H9 (cell line): ENCODE measurements around the gene ZSCAN1. TPM values are rescaled to one million over a fixed set of nuclear protein-coding genes. Genes with fewer than 3 reads are reported as not detected.

Experiments used
- DNase-seq: peaks from one replicate; pipeline ENCODE4 v3.0.0-alpha.2; 2017
- H2AFZ ChIP-seq: one replicate; pipeline ENCODE4 v1.6.1; 2013; ENCODE audit warnings: mild to moderate bottlenecking, low read length, control low read depth, moderate library complexity
- H2AK5ac ChIP-seq: 2 replicates; pipeline ENCODE4 v1.6.1; 2013; ENCODE audit warnings: low read length, control low read depth, mixed read lengths; ENCODE audit not compliant: insufficient read length
- H2BK120ac ChIP-seq: one replicate; pipeline ENCODE4 v1.6.1; 2013; ENCODE audit warnings: low read depth, mild to moderate bottlenecking, low read length, control low read depth, inconsistent platforms; ENCODE audit not compliant: poor library complexity, severe bottlenecking
- H2BK12ac ChIP-seq: 2 replicates; pipeline ENCODE4 v1.6.1; 2013; ENCODE audit warnings: low read length, control low read depth, mixed read lengths, low read depth; ENCODE audit not compliant: insufficient read length
- H2BK15ac ChIP-seq: 2 replicates; pipeline ENCODE4 v1.6.1; 2013; ENCODE audit warnings: low read depth, low read length, control low read depth
- H2BK20ac ChIP-seq: one replicate; pipeline ENCODE4 v1.6.1; 2013; ENCODE audit warnings: low read depth, mild to moderate bottlenecking, low read length, control low read depth, inconsistent platforms; ENCODE audit not compliant: poor library complexity, severe bottlenecking
- H2BK5ac ChIP-seq: 2 replicates; pipeline ENCODE4 v1.6.1; 2013; ENCODE audit warnings: low read length, control low read depth, mixed read lengths; ENCODE audit not compliant: insufficient read length
- H3K14ac ChIP-seq: 2 replicates; pipeline ENCODE4 v1.6.1; 2013; ENCODE audit warnings: low read length, control low read depth; ENCODE audit not compliant: insufficient read depth
- H3K18ac ChIP-seq: 2 replicates; pipeline ENCODE4 v1.6.1; 2013; ENCODE audit warnings: low read depth, mild to moderate bottlenecking, mixed read lengths, low read length, control low read depth; ENCODE audit not compliant: insufficient read length
- H3K23ac ChIP-seq: 2 replicates; pipeline ENCODE4 v1.6.1; 2013; ENCODE audit warnings: low read length, control low read depth, mixed read lengths, low read depth; ENCODE audit not compliant: insufficient read length
- H3K23me2 ChIP-seq: 2 replicates; pipeline ENCODE4 v1.6.1; 2013; ENCODE audit warnings: low read depth, mild to moderate bottlenecking, mixed read lengths, low read length, control low read depth; ENCODE audit not compliant: insufficient read length, poor library complexity, severe bottlenecking
- H3K27ac ChIP-seq: 2 replicates; pipeline ENCODE4 v1.5.1; 2013; ENCODE audit warnings: low read length, control low read depth, mixed read lengths, low read depth; ENCODE audit not compliant: insufficient read length
- H3K27me3 ChIP-seq: 2 replicates; pipeline ENCODE4 v1.6.1; 2013; ENCODE audit warnings: low read length, control low read depth, inconsistent platforms; ENCODE audit not compliant: insufficient read depth
- H3K4ac ChIP-seq: 2 replicates; pipeline ENCODE4 v1.6.1; 2013; ENCODE audit warnings: low read depth, mild to moderate bottlenecking, control low read depth, inconsistent platforms, low read length, moderate library complexity
- H3K4me1 ChIP-seq: 2 replicates; pipeline ENCODE4 v1.6.1; 2013; ENCODE audit warnings: low read length, control low read depth, inconsistent platforms; ENCODE audit not compliant: insufficient read depth
- H3K4me2 ChIP-seq: 2 replicates; pipeline ENCODE4 v1.6.1; 2013; ENCODE audit warnings: low read length, control low read depth, mixed read lengths; ENCODE audit not compliant: insufficient read length, insufficient read depth
- H3K56ac ChIP-seq: 2 replicates; pipeline ENCODE4 v1.6.1; 2013; ENCODE audit warnings: low read depth, mild to moderate bottlenecking, mixed read lengths, low read length, control low read depth; ENCODE audit not compliant: insufficient read length
- H3K79me1 ChIP-seq: 2 replicates; pipeline ENCODE4 v1.6.1; 2013; ENCODE audit warnings: low read depth, mild to moderate bottlenecking, moderate library complexity, low read length, control low read depth, inconsistent platforms; ENCODE audit not compliant: insufficient read depth, poor library complexity, severe bottlenecking
- H3K79me2 ChIP-seq: 2 replicates; pipeline ENCODE4 v1.6.1; 2013; ENCODE audit warnings: low read length, control low read depth, inconsistent platforms; ENCODE audit not compliant: insufficient read depth
- H3K9ac ChIP-seq: 2 replicates; pipeline ENCODE4 v1.6.1; 2013; ENCODE audit warnings: low read length, control low read depth, mixed read lengths; ENCODE audit not compliant: insufficient read length; ENCODE audit errors: extremely low read depth
- H3K9me3 ChIP-seq: one replicate; pipeline ENCODE4 v1.6.1; 2013; ENCODE audit warnings: low read depth, low read length, inconsistent platforms; ENCODE audit not compliant: control insufficient read depth
- H3T11ph ChIP-seq: one replicate; pipeline ENCODE4 v1.6.1; 2013; ENCODE audit warnings: mild to moderate bottlenecking, low read length, control low read depth, inconsistent platforms
- H4K20me1 ChIP-seq: one replicate; pipeline ENCODE4 v1.6.1; 2013; ENCODE audit not compliant: control insufficient read depth, insufficient read length, insufficient read depth
- H4K5ac ChIP-seq: 2 replicates; pipeline ENCODE4 v1.6.1; 2013; ENCODE audit warnings: low read depth, mild to moderate bottlenecking, mixed read lengths, low read length, control low read depth; ENCODE audit not compliant: insufficient read length
- H4K8ac ChIP-seq: replicated peaks from 2 replicates; pipeline ENCODE4 v1.6.1; 2013; ENCODE audit warnings: low read length, control low read depth, mixed read lengths, low read depth; ENCODE audit not compliant: insufficient read length
- H4K91ac ChIP-seq: 2 replicates; pipeline ENCODE4 v1.6.1; 2013; ENCODE audit warnings: low read depth, mild to moderate bottlenecking, moderate library complexity, mixed read lengths, low read length, control low read depth; ENCODE audit not compliant: insufficient read length
- H3K27ac Mint-ChIP-seq, 3 experiments: 2 replicates in 2 of 3; 3 replicates in 1 of 3; pipeline ENCODE4 v1.8.0; 2020 to 2021; ENCODE audit warnings: mixed read lengths in 3 of 3, mild to moderate bottlenecking in 1 of 3, moderate library complexity in 1 of 3
- H3K27me3 Mint-ChIP-seq: 2 replicates; pipeline ENCODE4 v1.8.0; 2021; ENCODE audit warnings: low read depth, mild to moderate bottlenecking, moderate library complexity, mixed read lengths
- H3K36me3 Mint-ChIP-seq, 3 experiments: 2 replicates in 2 of 3; 3 replicates in 1 of 3; pipeline ENCODE4 v1.8.0; 2020 to 2021; ENCODE audit warnings: low read depth in 3 of 3, mixed read lengths in 3 of 3; ENCODE audit not compliant: insufficient read depth in 1 of 3
- H3K4me1 Mint-ChIP-seq, 2 experiments: 2 replicates each; pipeline ENCODE4 v1.8.0; 2020; ENCODE audit warnings: mixed read lengths in 2 of 2
- H3K4me3 Mint-ChIP-seq, 2 experiments: 2 replicates in 1 of 2; 3 replicates in 1 of 2; pipeline ENCODE4 v1.8.0; 2020 to 2021; ENCODE audit warnings: mild to moderate bottlenecking in 2 of 2, mixed read lengths in 2 of 2, moderate library complexity in 1 of 2
- H3K9me3 Mint-ChIP-seq, 2 experiments: 2 replicates in 1 of 2; 3 replicates in 1 of 2; pipeline ENCODE4 v1.8.0; 2020; ENCODE audit warnings: mild to moderate bottlenecking in 2 of 2, mixed read lengths in 2 of 2, moderate library complexity in 1 of 2
- WGBS: extraction: QIAGEN DNeasy Blood & Tissue Kit; methylation state at CpG from one replicate; pipeline ENCODE4 v1.1.7; 2013; ENCODE audit warnings: missing lambda C conversion rate, low lambda C conversion rate, mixed read lengths; ENCODE audit not compliant: insufficient read length; ENCODE audit errors: extremely low coverage; 5-methylcytosine and 5-hydroxymethylcytosine counted together
- total RNA-seq: library from RNA; stranded (reverse); gene quantifications from 2 replicates; pipeline ENCODE4 v1.2.1, GENCODE V29; 2021
- TF ChIP-seq, protein P1 (sequence below): fragments of 200-600 bp; sonication (generic); conservative IDR thresholded peaks from 3 replicates; pipeline ENCODE4 v1.8.0; 2021; ENCODE audit warnings: antibody characterized with exemption, mild to moderate bottlenecking

ZSCAN1 gene
- total RNA-seq, 1 experiment from 2014 or later: 1.2 TPM

DNA sequence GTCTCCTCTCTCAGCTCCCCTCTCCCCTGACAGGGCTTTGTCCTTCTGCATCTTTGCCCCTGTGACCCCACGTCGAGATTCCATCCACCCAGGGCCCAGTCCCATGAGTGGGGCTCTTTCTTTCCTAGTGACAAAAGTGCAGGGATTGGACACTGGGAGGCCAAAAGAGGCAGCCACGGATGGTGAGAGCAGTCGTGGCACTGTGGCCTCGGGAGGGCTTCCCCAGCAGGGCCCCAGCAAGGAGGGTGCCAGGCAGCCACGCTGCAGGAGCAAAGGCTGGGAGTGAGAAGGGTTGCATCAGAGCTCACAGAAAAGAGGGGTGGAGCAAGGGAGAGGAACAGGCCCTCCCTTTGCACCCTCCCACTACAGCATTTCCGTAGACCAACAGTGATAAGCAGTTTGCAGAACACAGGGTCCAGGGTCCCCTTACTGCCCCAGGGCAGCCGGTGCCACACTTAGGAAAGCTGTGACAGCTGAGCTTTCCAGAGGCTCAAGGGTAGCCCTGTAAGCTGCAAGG lies 4.9 kb downstream of the ZSCAN1 start:
- no peak overlapping the region for H3T11ph ChIP-seq
- H2AK5ac ChIP-seq: no peak overlapping the region
- no peak overlapping the region for H2BK120ac ChIP-seq
- WGBS: no CpG with 5 or more reads among the region's 8 CpGs
- no peaks in the 10 kb centered on the region for H3K9me3 ChIP-seq
- peaks cover 8 to 22% (median 10%) of the 10 kb centered on the region in 3 experiments; a peak in 6 of 7 replicates for H3K36me3 Mint-ChIP-seq
- no peaks in the 10 kb centered on the region for H3K23me2 ChIP-seq
- H3K4ac ChIP-seq: no peak overlapping the region
- H3K4me1 ChIP-seq: no peaks in the 10 kb centered on the region
- no peak overlapping the region for H3K9ac ChIP-seq
- peak; percentile 55 for DNase-seq
- H3K18ac ChIP-seq: peak overlapping the region; percentile 23
- H2BK15ac ChIP-seq: no peak overlapping the region
- H3K27me3 Mint-ChIP-seq: peaks cover 29% of the 10 kb centered on the region
- no peaks in the 10 kb centered on the region for H4K20me1 ChIP-seq
- H2BK20ac ChIP-seq: no peak overlapping the region
- H4K8ac ChIP-seq: no peak overlapping the region
- no peaks in the 10 kb centered on the region; the same call in 1 of the 2 replicates for H3K27me3 ChIP-seq
- no peak overlapping the region for H3K27ac ChIP-seq
- TF ChIP-seq, protein P1, sequence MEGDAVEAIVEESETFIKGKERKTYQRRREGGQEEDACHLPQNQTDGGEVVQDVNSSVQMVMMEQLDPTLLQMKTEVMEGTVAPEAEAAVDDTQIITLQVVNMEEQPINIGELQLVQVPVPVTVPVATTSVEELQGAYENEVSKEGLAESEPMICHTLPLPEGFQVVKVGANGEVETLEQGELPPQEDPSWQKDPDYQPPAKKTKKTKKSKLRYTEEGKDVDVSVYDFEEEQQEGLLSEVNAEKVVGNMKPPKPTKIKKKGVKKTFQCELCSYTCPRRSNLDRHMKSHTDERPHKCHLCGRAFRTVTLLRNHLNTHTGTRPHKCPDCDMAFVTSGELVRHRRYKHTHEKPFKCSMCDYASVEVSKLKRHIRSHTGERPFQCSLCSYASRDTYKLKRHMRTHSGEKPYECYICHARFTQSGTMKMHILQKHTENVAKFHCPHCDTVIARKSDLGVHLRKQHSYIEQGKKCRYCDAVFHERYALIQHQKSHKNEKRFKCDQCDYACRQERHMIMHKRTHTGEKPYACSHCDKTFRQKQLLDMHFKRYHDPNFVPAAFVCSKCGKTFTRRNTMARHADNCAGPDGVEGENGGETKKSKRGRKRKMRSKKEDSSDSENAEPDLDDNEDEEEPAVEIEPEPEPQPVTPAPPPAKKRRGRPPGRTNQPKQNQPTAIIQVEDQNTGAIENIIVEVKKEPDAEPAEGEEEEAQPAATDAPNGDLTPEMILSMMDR: no peak
- H2BK5ac ChIP-seq: no peak overlapping the region
- H4K5ac ChIP-seq: no peak overlapping the region
- H3K14ac ChIP-seq: no peak overlapping the region
- H3K23ac ChIP-seq: no peak overlapping the region
- no peaks in the 10 kb centered on the region for H3K79me2 ChIP-seq
- H3K9me3 Mint-ChIP-seq: peaks cover 56 to 72% of the 10 kb centered on the region in 2 experiments
- H3K56ac ChIP-seq: no peak overlapping the region
- peak overlapping the region in 1 of 2 experiments; percentile 59; a peak in 2 of 5 replicates for H3K4me3 Mint-ChIP-seq
- H3K79me1 ChIP-seq: no peaks in the 10 kb centered on the region
- no peak overlapping the region for H4K91ac ChIP-seq
- H3K4me1 Mint-ChIP-seq: peaks cover 8 to 19% of the 10 kb centered on the region in 2 experiments
- H3K27ac Mint-ChIP-seq: peak overlapping the region in 1 of 3 experiments; percentile 78; a peak in 1 of 7 replicates
- no peak overlapping the region for H3K4me2 ChIP-seq
- H2AFZ ChIP-seq: no peak overlapping the region
- H2BK12ac ChIP-seq: no peak overlapping the region
